Measurements from ENCODE around the gene ACVR1. TPM values are rescaled to one million over a fixed set of nuclear protein-coding genes. Genes with fewer than 3 reads are reported as not detected.
"Not testable (repeated sequence)": the region's sequence is repeated elsewhere in the genome, so short reads cannot be mapped to it uniquely, and the experiment has no call there.

ACVR1 gene
- total and polyA plus RNA-seq, 4 donors: 9.5 to 53.4 (median 33.8) TPM

GRCh38 chr2:157756447-157756846 lies 119.7 kb downstream of the ACVR1 start:
- ATAC-seq (ENCODE audit: low FRiP score); intact Hi-C loops (cut with DNase I): not testable (repeated sequence)

GRCh38 chr2:157751462-157752058 lies 124.6 kb downstream of the ACVR1 start:
- no peak overlapping the region for H3K4me3 ChIP-seq (ENCODE audit: low read length in 2 of 2)
- intact Hi-C loops (cut with DNase I): no loop called here
- peaks cover 0 to 3% of the 10 kb centered on the region in 2 donors for H3K36me3 ChIP-seq (ENCODE audit: control insufficient read depth in 1 of 2, insufficient read depth in 2 of 2, low read length in 1 of 2)
- ATAC-seq (ENCODE audit: low FRiP score) (peak; percentile 46), DNase-seq (no peak)
- WGBS, 2 donors: 78 to 81% methylated on average over 6 of the region's 6 CpGs
- H3K4me1 ChIP-seq (ENCODE audit: control insufficient read depth in 1 of 2, insufficient read depth in 2 of 2, low read length in 2 of 2): no peaks in the 10 kb centered on the region
- no peaks in the 10 kb centered on the region for H3K9me3 ChIP-seq (ENCODE audit: control insufficient read depth, low read length)
- H3K27ac ChIP-seq (ENCODE audit: low read depth in 1 of 2, low read length in 2 of 2): no peak overlapping the region
- H3K27me3 ChIP-seq (ENCODE audit: control insufficient read depth in 1 of 2, insufficient read depth in 2 of 2, low read length in 1 of 2): no peaks in the 10 kb centered on the region

More at GRCh38 chr2:157756447-157756846, 119.7 kb downstream of the ACVR1 start:
- WGBS, 2 donors: 97 to 98% methylated on average over 5 of the region's 5 CpGs
- not testable (repeated sequence) for H3K4me1 ChIP-seq (ENCODE audit: control insufficient read depth in 1 of 2, insufficient read depth in 2 of 2, low read length in 2 of 2); H3K27me3 ChIP-seq (ENCODE audit: control insufficient read depth in 1 of 2, insufficient read depth in 2 of 2, low read length in 1 of 2); H3K4me3 ChIP-seq (ENCODE audit: low read length in 2 of 2); H3K36me3 ChIP-seq (ENCODE audit: control insufficient read depth in 1 of 2, insufficient read depth in 2 of 2, low read length in 1 of 2); H3K9me3 ChIP-seq (ENCODE audit: control insufficient read depth, low read length); H3K27ac ChIP-seq (ENCODE audit: low read depth in 1 of 2, low read length in 2 of 2); DNase-seq

GRCh38 chr2:157749684-157750083 lies 126.4 kb downstream of the ACVR1 start:
- intact Hi-C loops (cut with DNase I): no loop called here
- H3K36me3 ChIP-seq (ENCODE audit: control insufficient read depth in 1 of 2, insufficient read depth in 2 of 2, low read length in 1 of 2): peaks cover 0 to 3% of the 10 kb centered on the region in 2 donors
- no peaks in the 10 kb centered on the region for H3K9me3 ChIP-seq (ENCODE audit: control insufficient read depth, low read length)
- H3K4me3 ChIP-seq (ENCODE audit: low read length in 2 of 2): no peak overlapping the region
- no peaks in the 10 kb centered on the region for H3K27me3 ChIP-seq (ENCODE audit: control insufficient read depth in 1 of 2, insufficient read depth in 2 of 2, low read length in 1 of 2)
- DNase-seq: no peak
- no peaks in the 10 kb centered on the region for H3K4me1 ChIP-seq (ENCODE audit: control insufficient read depth in 1 of 2, insufficient read depth in 2 of 2, low read length in 2 of 2)
- no peak overlapping the region for H3K27ac ChIP-seq (ENCODE audit: low read depth in 1 of 2, low read length in 2 of 2)
- ATAC-seq (ENCODE audit: low FRiP score): no peak
- WGBS, 2 donors: 96 to 97% methylated on average over 6 of the region's 6 CpGs

GRCh38 chr2:157748371-157749142 lies 127.6 kb downstream of the ACVR1 start:
- DNase-seq (no peak), ATAC-seq (ENCODE audit: low FRiP score) (no peak)
- Histone ChIP-seq H3K27ac (ENCODE audit: low read depth in 1 of 2, low read length in 2 of 2) (no peak overlapping the region), H3K4me1 (ENCODE audit: control insufficient read depth in 1 of 2, insufficient read depth in 2 of 2, low read length in 2 of 2) (no peaks in the 10 kb centered on the region), H3K36me3 (ENCODE audit: control insufficient read depth in 1 of 2, insufficient read depth in 2 of 2, low read length in 1 of 2) (peaks cover 0 to 3% of the 10 kb centered on the region in 2 donors), H3K4me3 (ENCODE audit: low read length in 2 of 2) (no peak overlapping the region), H3K27me3 (ENCODE audit: control insufficient read depth in 1 of 2, insufficient read depth in 2 of 2, low read length in 1 of 2) (no peaks in the 10 kb centered on the region), H3K9me3 (ENCODE audit: control insufficient read depth, low read length) (no peaks in the 10 kb centered on the region)
- intact Hi-C loops (cut with DNase I): no loop called here
- 68 to 74% methylated on average over 3 of the region's 3 CpGs for WGBS, 2 donors

- DNase-seq (no peak), ATAC-seq (ENCODE audit: low FRiP score) (peak; percentile 59)
- Histone ChIP-seq H3K4me3 (ENCODE audit: low read length in 2 of 2) (no peak overlapping the region), H3K27ac (ENCODE audit: low read depth in 1 of 2, low read length in 2 of 2) (no peak overlapping the region), H3K27me3 (ENCODE audit: control insufficient read depth in 1 of 2, insufficient read depth in 2 of 2, low read length in 1 of 2) (no peaks in the 10 kb centered on the region), H3K9me3 (ENCODE audit: control insufficient read depth, low read length) (no peaks in the 10 kb centered on the region), H3K4me1 (ENCODE audit: control insufficient read depth in 1 of 2, insufficient read depth in 2 of 2, low read length in 2 of 2) (no peaks in the 10 kb centered on the region), H3K36me3 (ENCODE audit: control insufficient read depth in 1 of 2, insufficient read depth in 2 of 2, low read length in 1 of 2) (peaks cover 0 to 3% of the 10 kb centered on the region in 2 donors)
- intact Hi-C loops (cut with DNase I): no loop called here
- WGBS, 2 donors: 39 to 40% methylated on average over 3 of the region's 3 CpGs
Measured at GRCh38 chr2:157747695-157748370, 128.3 kb downstream of the ACVR1 start.

GRCh38 chr2:157747280-157747679 lies 128.8 kb downstream of the ACVR1 start:
- 90 to 95% methylated on average over 3 of the region's 3 CpGs for WGBS, 2 donors
- intact Hi-C loops (cut with DNase I): no loop called here
- H3K4me3 ChIP-seq (ENCODE audit: low read length in 2 of 2): no peak overlapping the region
- H3K27ac ChIP-seq (ENCODE audit: low read depth in 1 of 2, low read length in 2 of 2): no peak overlapping the region
- no peaks in the 10 kb centered on the region for H3K27me3 ChIP-seq (ENCODE audit: control insufficient read depth in 1 of 2, insufficient read depth in 2 of 2, low read length in 1 of 2)
- ATAC-seq (ENCODE audit: low FRiP score): no peak
- DNase-seq: no peak
- H3K36me3 ChIP-seq (ENCODE audit: control insufficient read depth in 1 of 2, insufficient read depth in 2 of 2, low read length in 1 of 2): peaks cover 0 to 3% of the 10 kb centered on the region in 2 donors
- H3K9me3 ChIP-seq (ENCODE audit: control insufficient read depth, low read length): no peaks in the 10 kb centered on the region
- no peaks in the 10 kb centered on the region for H3K4me1 ChIP-seq (ENCODE audit: control insufficient read depth in 1 of 2, insufficient read depth in 2 of 2, low read length in 2 of 2)

- Histone ChIP-seq H3K27me3 (ENCODE audit: control insufficient read depth in 1 of 2, insufficient read depth in 2 of 2, low read length in 1 of 2) (no peaks in the 10 kb centered on the region), H3K27ac (ENCODE audit: low read depth in 1 of 2, low read length in 2 of 2) (no peak overlapping the region), H3K4me1 (ENCODE audit: control insufficient read depth in 1 of 2, insufficient read depth in 2 of 2, low read length in 2 of 2) (no peaks in the 10 kb centered on the region), H3K4me3 (ENCODE audit: low read length in 2 of 2) (no peak overlapping the region), H3K9me3 (ENCODE audit: control insufficient read depth, low read length) (no peaks in the 10 kb centered on the region), H3K36me3 (ENCODE audit: control insufficient read depth in 1 of 2, insufficient read depth in 2 of 2, low read length in 1 of 2) (peaks cover 0 to under 1% of the 10 kb centered on the region in 2 donors)
- 81 to 84% methylated on average over 12 of the region's 12 CpGs for WGBS, 2 donors
- DNase-seq (no peak), ATAC-seq (ENCODE audit: low FRiP score) (no peak)
- intact Hi-C loops (cut with DNase I): no loop called here
Measured at GRCh38 chr2:157746234-157746950, 129.7 kb downstream of the ACVR1 start.

- Histone ChIP-seq H3K4me1 (ENCODE audit: control insufficient read depth in 1 of 2, insufficient read depth in 2 of 2, low read length in 2 of 2) (no peaks in the 10 kb centered on the region), H3K27me3 (ENCODE audit: control insufficient read depth in 1 of 2, insufficient read depth in 2 of 2, low read length in 1 of 2) (no peaks in the 10 kb centered on the region), H3K9me3 (ENCODE audit: control insufficient read depth, low read length) (no peaks in the 10 kb centered on the region), H3K4me3 (ENCODE audit: low read length in 2 of 2) (no peak overlapping the region), H3K27ac (ENCODE audit: low read depth in 1 of 2, low read length in 2 of 2) (no peak overlapping the region), H3K36me3 (ENCODE audit: control insufficient read depth in 1 of 2, insufficient read depth in 2 of 2, low read length in 1 of 2) (no peaks in the 10 kb centered on the region)
- ATAC-seq (ENCODE audit: low FRiP score) (no peak), DNase-seq (no peak)
- WGBS, 2 donors: 96 to 97% methylated on average over 6 of the region's 6 CpGs
- intact Hi-C loops (cut with DNase I): no loop called here
Measured at GRCh38 chr2:157744571-157745076, 131.5 kb downstream of the ACVR1 start.

Data from aorta (tissue), 5 donors.